Epithelial cell of proximal tubule (primary cell): ENCODE measurements around the gene LSM7. TPM values are rescaled to one million over a fixed set of nuclear protein-coding genes. Genes with fewer than 3 reads are reported as not detected.

Experiments used
- DNase-seq: peaks from one replicate; pipeline ENCODE4 v3.0.0-alpha.2; 2011; ENCODE audit warnings: low read depth
- H3K4me3 ChIP-seq: 2 replicates; pipeline ENCODE4 v1.5.1; 2011; ENCODE audit warnings: low read depth, mild to moderate bottlenecking, low read length
- total RNA-seq: library from RNA; depleted of rRNA; stranded (reverse); fragments of >200 nt; gene quantifications from 2 replicates; pipeline ENCODE4 v1.2.3, GENCODE V29; 2015
- TF ChIP-seq, protein P1 (sequence below): conservative IDR thresholded peaks from 2 replicates; pipeline ENCODE4 v1.5.1; 2012; ENCODE audit warnings: low read depth, mild to moderate bottlenecking, low read length

LSM7 gene
- total RNA-seq = 352 and 409 TPM in 2 replicates

- no peak for DNase-seq
- peak within 1 kb of the TSS; percentile 98 for H3K4me3 ChIP-seq
- TF ChIP-seq, protein P1, sequence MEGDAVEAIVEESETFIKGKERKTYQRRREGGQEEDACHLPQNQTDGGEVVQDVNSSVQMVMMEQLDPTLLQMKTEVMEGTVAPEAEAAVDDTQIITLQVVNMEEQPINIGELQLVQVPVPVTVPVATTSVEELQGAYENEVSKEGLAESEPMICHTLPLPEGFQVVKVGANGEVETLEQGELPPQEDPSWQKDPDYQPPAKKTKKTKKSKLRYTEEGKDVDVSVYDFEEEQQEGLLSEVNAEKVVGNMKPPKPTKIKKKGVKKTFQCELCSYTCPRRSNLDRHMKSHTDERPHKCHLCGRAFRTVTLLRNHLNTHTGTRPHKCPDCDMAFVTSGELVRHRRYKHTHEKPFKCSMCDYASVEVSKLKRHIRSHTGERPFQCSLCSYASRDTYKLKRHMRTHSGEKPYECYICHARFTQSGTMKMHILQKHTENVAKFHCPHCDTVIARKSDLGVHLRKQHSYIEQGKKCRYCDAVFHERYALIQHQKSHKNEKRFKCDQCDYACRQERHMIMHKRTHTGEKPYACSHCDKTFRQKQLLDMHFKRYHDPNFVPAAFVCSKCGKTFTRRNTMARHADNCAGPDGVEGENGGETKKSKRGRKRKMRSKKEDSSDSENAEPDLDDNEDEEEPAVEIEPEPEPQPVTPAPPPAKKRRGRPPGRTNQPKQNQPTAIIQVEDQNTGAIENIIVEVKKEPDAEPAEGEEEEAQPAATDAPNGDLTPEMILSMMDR = no peak
Observed at GRCh38 chr19:2328401-2329148, at the start of gene LSM7, which contains the start of gene SPPL2B. Gene LSM7 (minus strand): TSS chr19:2328586. CDS start chr19:2328566, 20 bp downstream. Gene SPPL2B (plus strand): TSS chr19:2328684. CDS start chr19:2328710, 26 bp downstream.

GRCh38 chr19:2376784-2377519 lies 48.6 kb upstream of the LSM7 start:
- H3K4me3 ChIP-seq = no peak overlapping the region
- TF ChIP-seq, protein P1 = no peak
- no peak for DNase-seq

DNA sequence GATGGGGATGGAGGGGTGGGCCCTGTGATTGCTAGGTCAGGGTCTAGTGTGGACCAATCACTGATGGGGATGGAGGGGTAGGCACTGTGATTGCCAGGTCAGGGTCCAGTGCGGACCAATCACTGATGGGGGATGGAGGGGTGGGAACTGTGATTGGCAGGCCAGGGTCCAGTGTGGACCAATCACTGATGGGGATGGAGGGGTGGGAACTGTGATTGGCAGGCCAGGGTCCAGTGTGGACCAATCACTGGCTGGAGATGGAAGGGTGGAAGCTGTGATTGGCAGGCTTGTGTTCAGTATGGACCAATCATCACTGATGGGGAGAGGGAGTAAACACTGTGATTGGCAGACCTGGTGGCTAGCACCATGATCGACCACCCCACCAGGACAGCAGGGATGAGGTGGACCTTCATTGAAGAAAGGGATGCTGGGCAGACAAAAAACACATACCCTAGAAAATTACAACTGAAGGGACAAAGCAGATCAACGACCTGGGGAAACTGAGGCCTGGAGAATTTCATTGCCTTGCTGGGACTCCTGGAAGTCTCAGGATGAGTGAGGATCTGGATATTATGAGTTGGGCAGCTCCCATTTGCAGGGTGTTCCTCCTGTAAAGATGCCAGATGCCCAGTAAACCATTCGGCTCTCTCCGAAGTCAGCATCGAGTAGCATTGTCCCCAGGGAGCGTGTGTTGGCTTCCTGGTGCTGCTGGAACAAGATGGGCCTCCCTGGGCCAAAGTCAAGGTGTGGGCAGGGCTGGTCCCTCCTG lies 47.2 kb upstream of the LSM7 start:
- no peak overlapping the region for H3K4me3 ChIP-seq
- no peak for DNase-seq
- TF ChIP-seq, protein P1 = no peak

DNA sequence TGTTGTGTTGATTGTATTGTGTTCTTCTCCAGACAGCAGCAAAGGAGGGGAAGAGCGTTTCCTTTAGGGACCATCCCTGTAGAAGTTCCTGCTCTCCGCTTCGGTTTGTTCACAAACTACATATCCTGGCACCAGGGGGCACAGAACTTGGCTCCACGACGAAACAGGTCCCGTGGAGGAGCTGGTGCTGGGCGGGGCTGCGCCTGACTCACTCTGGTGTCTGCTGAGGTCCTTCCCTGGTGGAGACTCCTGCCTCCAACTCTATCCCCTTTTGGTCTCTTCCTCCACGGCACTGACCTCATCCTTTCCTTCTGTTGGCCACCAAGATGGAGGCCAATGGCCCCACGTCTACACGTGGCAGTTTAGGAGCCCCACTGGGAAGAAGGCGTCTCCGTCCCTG lies 46.4 kb upstream of the LSM7 start:
- no peak overlapping the region for H3K4me3 ChIP-seq
- DNase-seq = no peak
- TF ChIP-seq, protein P1 = no peak

- no peak for DNase-seq
- no peak overlapping the region for H3K4me3 ChIP-seq
- TF ChIP-seq, protein P1 = no peak
Observed at GRCh38 chr19:2372076-2372612, 43.8 kb upstream of the LSM7 start.

DNA sequence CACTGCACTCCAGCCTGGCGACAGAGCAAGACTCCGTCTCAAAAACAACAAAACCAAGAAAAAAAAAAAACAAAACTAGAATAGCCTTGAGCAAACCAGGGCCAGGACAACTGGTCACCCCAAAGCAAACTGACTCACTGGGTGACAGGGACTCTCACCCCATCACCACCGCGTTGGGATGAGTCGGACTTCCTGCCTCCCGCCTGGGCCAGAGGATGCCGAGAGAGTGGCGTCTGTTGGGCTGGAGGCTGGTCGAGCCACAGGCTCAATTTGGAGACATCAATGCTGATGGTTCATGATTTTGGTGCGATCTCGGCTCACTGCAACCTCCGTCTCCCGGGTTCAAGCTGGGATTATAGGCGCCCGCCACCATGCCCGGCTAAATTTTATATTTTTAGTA lies 43.3 kb upstream of the LSM7 start:
- no peak for DNase-seq
- H3K4me3 ChIP-seq = no peak overlapping the region
- TF ChIP-seq, protein P1 = no peak
